Retinal pigment epithelial cell (primary cell): ENCODE measurements around the gene KIF26B.

ENCODE experiments used
- DNase-seq: peaks from one replicate; pipeline ENCODE4 v3.0.0-alpha.2; 2010; ENCODE audit warnings: low read depth
- H3K4me3 ChIP-seq: 2 replicates; pipeline ENCODE4 v1.5.1; 2011; ENCODE audit warnings: mild to moderate bottlenecking, low read length, control low read depth, moderate library complexity
- TF ChIP-seq, protein P1 (sequence below): conservative IDR thresholded peaks from 2 replicates; pipeline ENCODE4 v1.5.1; 2011; ENCODE audit warnings: low read depth, low read length, control low read depth, inconsistent platforms

Gene KIF26B

DNA sequence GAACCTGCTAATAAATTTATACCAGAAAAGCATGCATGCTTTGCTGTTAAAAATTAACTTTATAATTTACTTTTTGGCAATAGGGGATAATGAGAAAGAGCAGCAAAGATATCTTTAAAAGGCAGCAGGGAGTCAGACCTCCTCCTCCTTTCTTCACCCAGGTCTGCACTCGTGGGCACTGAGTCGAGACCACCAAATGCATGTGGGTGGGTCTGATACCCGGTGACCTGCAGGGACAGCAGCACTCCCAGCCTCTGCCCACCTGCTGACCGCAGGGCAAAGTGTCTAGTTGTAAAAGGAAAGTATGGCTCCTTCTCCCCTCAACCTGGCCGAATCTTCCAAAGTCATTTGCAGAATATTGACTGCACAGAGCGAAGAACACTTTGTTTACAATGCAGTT lies 43.7 kb upstream of the KIF26B start:
- no peak for DNase-seq
- TF ChIP-seq, protein P1, sequence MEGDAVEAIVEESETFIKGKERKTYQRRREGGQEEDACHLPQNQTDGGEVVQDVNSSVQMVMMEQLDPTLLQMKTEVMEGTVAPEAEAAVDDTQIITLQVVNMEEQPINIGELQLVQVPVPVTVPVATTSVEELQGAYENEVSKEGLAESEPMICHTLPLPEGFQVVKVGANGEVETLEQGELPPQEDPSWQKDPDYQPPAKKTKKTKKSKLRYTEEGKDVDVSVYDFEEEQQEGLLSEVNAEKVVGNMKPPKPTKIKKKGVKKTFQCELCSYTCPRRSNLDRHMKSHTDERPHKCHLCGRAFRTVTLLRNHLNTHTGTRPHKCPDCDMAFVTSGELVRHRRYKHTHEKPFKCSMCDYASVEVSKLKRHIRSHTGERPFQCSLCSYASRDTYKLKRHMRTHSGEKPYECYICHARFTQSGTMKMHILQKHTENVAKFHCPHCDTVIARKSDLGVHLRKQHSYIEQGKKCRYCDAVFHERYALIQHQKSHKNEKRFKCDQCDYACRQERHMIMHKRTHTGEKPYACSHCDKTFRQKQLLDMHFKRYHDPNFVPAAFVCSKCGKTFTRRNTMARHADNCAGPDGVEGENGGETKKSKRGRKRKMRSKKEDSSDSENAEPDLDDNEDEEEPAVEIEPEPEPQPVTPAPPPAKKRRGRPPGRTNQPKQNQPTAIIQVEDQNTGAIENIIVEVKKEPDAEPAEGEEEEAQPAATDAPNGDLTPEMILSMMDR = no peak
- H3K4me3 ChIP-seq = no peak overlapping the region

DNA sequence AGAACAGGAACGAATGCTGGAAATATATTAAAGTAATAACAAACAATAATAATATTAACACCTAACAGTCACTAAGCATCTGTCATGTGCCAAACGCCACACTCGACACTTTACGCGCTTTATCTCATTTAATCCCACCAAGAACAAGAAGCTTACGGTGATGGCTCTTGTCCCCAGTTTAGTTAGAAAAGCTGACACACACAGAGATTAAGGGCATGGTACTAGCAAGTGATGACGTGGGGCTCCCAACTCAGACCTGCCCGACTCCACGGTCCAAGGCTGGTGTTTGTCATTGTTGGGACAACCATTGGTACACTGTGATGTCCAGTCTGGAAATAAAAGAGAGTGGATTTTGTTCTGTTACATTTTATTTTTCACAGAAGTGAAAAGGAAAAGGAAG lies 41.1 kb upstream of the KIF26B start:
- no peak for DNase-seq
- no peak overlapping the region for H3K4me3 ChIP-seq
- TF ChIP-seq, protein P1 = no peak

DNA sequence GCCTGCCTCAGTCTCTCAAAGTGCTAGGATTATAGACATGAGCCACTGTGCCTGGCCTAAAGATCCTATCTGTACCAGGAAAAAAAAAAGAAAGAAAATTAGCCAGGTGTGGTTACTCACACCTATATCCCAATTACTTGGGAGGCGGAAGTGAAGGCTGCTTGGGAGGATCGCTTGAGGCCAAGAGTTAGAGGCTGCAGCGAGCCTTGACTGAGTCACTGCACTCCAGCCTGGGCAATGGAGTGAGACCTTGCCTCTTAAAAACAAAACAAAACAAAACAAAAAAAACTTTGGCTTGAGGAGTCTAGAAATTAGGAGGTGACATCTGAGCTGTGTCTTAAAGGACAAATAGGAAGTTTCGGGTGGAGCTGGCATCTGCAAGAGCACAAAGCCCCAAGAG lies 38.7 kb upstream of the KIF26B start:
- no peak overlapping the region for H3K4me3 ChIP-seq
- DNase-seq = no peak
- TF ChIP-seq, protein P1 = no peak

DNA sequence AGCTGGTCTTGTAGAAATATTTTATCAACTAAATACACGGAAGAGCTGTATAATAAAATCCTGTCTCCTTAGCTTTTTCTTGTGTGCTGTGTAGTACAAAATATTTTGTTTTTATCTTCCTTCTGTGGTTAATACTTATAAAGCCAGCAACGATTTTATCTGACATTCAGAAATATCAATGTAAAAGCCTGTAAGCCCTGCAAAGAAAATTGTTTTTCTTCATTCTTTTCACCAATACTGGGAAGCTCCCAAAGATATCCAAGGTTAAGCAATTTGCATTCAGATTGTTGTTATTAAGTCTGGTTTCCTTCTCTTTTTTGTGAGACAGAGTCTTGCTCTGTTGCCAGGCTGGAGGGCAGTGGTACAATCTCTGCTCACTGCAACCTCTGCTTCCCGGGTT lies 38.0 kb upstream of the KIF26B start:
- no peak overlapping the region for H3K4me3 ChIP-seq
- no peak for DNase-seq
- TF ChIP-seq, protein P1 = no peak

DNA sequence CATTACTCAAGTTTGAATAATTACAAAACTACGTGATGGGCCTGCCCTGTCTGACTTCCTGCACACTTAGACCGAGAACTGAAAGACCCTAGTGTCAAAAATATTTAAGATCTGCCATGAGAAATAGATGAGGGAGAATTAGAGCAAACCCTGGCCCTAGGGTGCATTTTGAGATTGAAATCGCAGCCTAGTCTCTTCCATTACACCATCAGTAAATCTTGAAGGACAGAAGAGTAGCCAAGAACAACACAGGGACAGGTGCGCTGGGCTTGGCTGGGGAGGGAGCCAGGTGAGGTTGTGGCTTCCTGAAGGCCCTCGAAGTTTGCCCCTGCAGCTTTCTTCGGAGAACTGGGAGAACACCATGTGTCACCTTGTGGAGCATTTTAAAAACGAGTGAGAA lies 36.7 kb upstream of the KIF26B start:
- no peak for DNase-seq
- no peak overlapping the region for H3K4me3 ChIP-seq
- TF ChIP-seq, protein P1 = no peak

DNA sequence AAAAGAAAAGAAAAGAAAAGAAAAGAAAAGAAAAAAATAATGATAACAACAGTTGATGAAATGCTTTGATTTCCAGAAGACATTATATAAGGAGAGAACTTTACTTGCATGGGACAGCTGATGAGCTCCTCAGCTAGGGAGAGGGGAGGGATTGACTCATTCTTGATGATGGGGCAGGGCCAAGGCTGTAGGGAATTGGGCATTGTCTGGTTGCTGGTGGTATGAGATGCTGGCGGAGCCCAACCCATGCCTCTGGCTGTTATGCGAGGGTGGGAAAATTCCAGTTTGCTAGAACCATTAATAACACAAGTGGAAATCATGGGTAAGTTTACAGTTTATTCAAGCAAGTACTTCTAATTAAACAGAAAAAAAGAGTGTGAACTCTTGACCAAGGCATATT lies 36.0 kb upstream of the KIF26B start:
- H3K4me3 ChIP-seq = no peak overlapping the region
- DNase-seq = no peak

DNA sequence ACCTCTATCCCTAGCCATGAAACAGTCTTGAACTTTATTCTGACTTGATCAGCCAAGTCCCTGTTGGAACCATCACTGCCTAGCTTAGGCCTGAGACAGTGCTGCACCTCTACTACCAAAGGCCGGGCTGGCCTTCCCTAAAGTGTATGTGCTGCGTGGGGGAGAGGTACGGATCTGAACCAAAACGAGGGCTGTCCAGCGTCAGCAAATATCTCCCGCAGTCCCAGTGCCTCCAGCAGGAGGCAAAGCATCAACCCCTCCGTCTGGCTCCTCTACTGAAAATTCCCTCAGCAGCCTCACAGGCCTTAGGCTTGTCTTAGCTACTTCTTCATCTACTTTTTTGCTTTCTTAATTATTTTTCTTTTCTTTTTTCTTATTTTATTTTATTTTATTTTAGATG lies 33.3 kb upstream of the KIF26B start:
- DNase-seq = no peak
- no peak overlapping the region for H3K4me3 ChIP-seq
- TF ChIP-seq, protein P1 = no peak

More for the DNA sequence above, 36.0 kb upstream of the KIF26B start:
- TF ChIP-seq, protein P1 = no peak
